Sigmoid colon (tissue), 7 donors: Measurements from ENCODE around the gene ERRFI1. TPM values are rescaled to one million over a fixed set of nuclear protein-coding genes. Genes with fewer than 3 reads are reported as not detected.

Experiments used
- DNase-seq: peaks from one replicate; pipeline ENCODE4 v3.0.0-alpha.2; 2019
- H3K27ac ChIP-seq, 4 donors: fragments of 200-600 bp; sonication (generic); one replicate each; pipeline ENCODE4 v1.5.1; 2016 to 2019; ENCODE audit warnings: mild to moderate bottlenecking in 1 of 4
- H3K27me3 ChIP-seq, 3 donors: fragments of 200-600 bp; sonication (generic); one replicate each; pipeline ENCODE4 v1.5.1; 2019; ENCODE audit warnings: mild to moderate bottlenecking in 1 of 3
- H3K36me3 ChIP-seq, 4 donors: fragments of 200-600 bp; sonication (generic); one replicate each; pipeline ENCODE4 v1.5.1; 2016 to 2019
- H3K4me1 ChIP-seq, 4 donors: fragments of 200-600 bp; sonication (generic); one replicate each; pipeline ENCODE4 v1.5.1; 2017 to 2019
- H3K4me3 ChIP-seq, 4 donors: fragments of 200-600 bp; sonication (generic); one replicate each; pipeline ENCODE4 v1.5.1; 2017 to 2019; ENCODE audit warnings: mild to moderate bottlenecking in 2 of 4, moderate library complexity in 1 of 4
- H3K9me3 ChIP-seq, 4 donors: fragments of 200-600 bp in 3 of 4; sonication (generic) in 3 of 4; one replicate each; pipeline versions ENCODE4 v1.5.1 to v1.6.1; 2013 to 2019
- CTCF ChIP-seq, 4 experiments: fragments of 450-650 bp in 3 of 4; fragments of 200-600 bp in 1 of 4; IDR thresholded peaks; one replicate each; pipeline ENCODE4 v1.5.1; 2016 to 2019; ENCODE audit warnings: antibody characterized with exemption in 4 of 4, mild to moderate bottlenecking in 3 of 4, moderate library complexity in 2 of 4
- EP300 ChIP-seq, 4 donors: sonication (generic); formaldehyde crosslinking; IDR thresholded peaks; one replicate each; pipeline ENCODE4 v1.6.1; 2017; ENCODE audit warnings: antibody characterized with exemption in 4 of 4
- POLR2A ChIP-seq, 2 donors: fragments of 450-650 bp; IDR thresholded peaks; one replicate each; pipeline ENCODE4 v1.6.1; 2016; ENCODE audit warnings: antibody characterized with exemption in 2 of 2, mild to moderate bottlenecking in 2 of 2, moderate library complexity in 2 of 2
- POLR2AphosphoS5 ChIP-seq, 4 donors: sonication (generic); formaldehyde crosslinking; IDR thresholded peaks; one replicate each; pipeline ENCODE4 v1.6.1; 2017; ENCODE audit warnings: antibody characterized with exemption in 4 of 4
- WGBS, 2 donors: extraction: QIAGEN DNeasy Blood & Tissue Kit; methylation state at CpG; one replicate each; pipeline ENCODE4 v1.1.7; 2013; 5-methylcytosine and 5-hydroxymethylcytosine counted together
- intact Hi-C: fragments of 100-400 bp; cut with DNase I; formaldehyde crosslinking; loops from one replicate; pipeline ENCODE4 v1.15.1; 2023
- polyA plus RNA-seq, 3 donors: library from polyadenylated mRNA; stranded (reverse); fragments of 200-250 nt; gene quantifications; one replicate each; pipeline ENCODE4 v1.2.3, GENCODE V29; 2013
- total RNA-seq, 4 donors: library from RNA; depleted of rRNA; stranded (reverse); fragments of >200 nt; gene quantifications; one replicate each; pipeline ENCODE4 v1.1.0, GENCODE V29; 2016
- donor health status: healthy with polysubstance abuse.
- donor health status: Bipolar disorder and iron deficiency.
- donor health status: healthy.

Gene ERRFI1
- total and polyA plus RNA-seq, 7 donors = 28.4 to 131 (median 81.1) TPM

GRCh38 chr1:8010080-8010664 lies 15.9 kb downstream of the ERRFI1 start:
- H3K27ac ChIP-seq = peak overlapping the region in 1 of 4 donors; percentile 37

GRCh38 chr1:8009043-8010002 lies 16.8 kb downstream of the ERRFI1 start:
- TF ChIP-seq EP300 (IDR thresholded peaks at IDR 0.05) = no peak
- peak in 1 of 4 donors; percentile 13 for TF ChIP-seq POLR2AphosphoS5 (IDR thresholded peaks at IDR 0.05)
- TF ChIP-seq CTCF (IDR thresholded peaks at IDR 0.05) = no peak
- no peak for TF ChIP-seq POLR2A (IDR thresholded peaks at IDR 0.05)
- H3K27ac ChIP-seq = peak overlapping the region in 1 of 4 donors; percentile 37
- 95 to 96% methylated on average over 18 of the region's 18 CpGs for WGBS, 2 donors
- H3K27me3 ChIP-seq = no peaks in the 10 kb centered on the region
- no peaks in the 10 kb centered on the region for H3K9me3 ChIP-seq
- intact Hi-C loops = loop anchor here (10.0 kb wide), 1 partner anchor 335 kb away; no protein-coding TSS in a partner anchor
- H3K36me3 ChIP-seq = peaks cover 14 to 53% (median 28%) of the 10 kb centered on the region in 4 donors
- H3K4me3 ChIP-seq = no peak overlapping the region
- peaks cover 0 to 19% (median 16%) of the 10 kb centered on the region in 4 donors for H3K4me1 ChIP-seq
- DNase-seq = no peak

More at GRCh38 chr1:8010080-8010664, 15.9 kb downstream of the ERRFI1 start:
- peaks cover 0 to 19% (median 14%) of the 10 kb centered on the region in 4 donors for H3K4me1 ChIP-seq
- no peaks in the 10 kb centered on the region for H3K27me3 ChIP-seq
- no peaks in the 10 kb centered on the region for H3K9me3 ChIP-seq
- 90 to 93% methylated on average over 8 of the region's 8 CpGs for WGBS, 2 donors
- no peak overlapping the region for H3K4me3 ChIP-seq
- no peak for DNase-seq
- intact Hi-C loops = loop anchor here (10.0 kb wide), 1 partner anchor 335 kb away; no protein-coding TSS in a partner anchor
- peaks cover 14 to 57% (median 31%) of the 10 kb centered on the region in 4 donors for H3K36me3 ChIP-seq
- TF ChIP-seq CTCF (IDR thresholded peaks at IDR 0.05) (no peak), POLR2A (IDR thresholded peaks at IDR 0.05) (no peak), EP300 (IDR thresholded peaks at IDR 0.05) (no peak), POLR2AphosphoS5 (IDR thresholded peaks at IDR 0.05) (no peak)

GRCh38 chr1:8006037-8006963 lies 19.8 kb downstream of the ERRFI1 start:
- no peaks in the 10 kb centered on the region for H3K9me3 ChIP-seq
- H3K27me3 ChIP-seq = no peaks in the 10 kb centered on the region
- H3K27ac ChIP-seq = peak overlapping the region; percentile 74 to 84 (median 80)
- no peak overlapping the region for H3K4me3 ChIP-seq
- H3K36me3 ChIP-seq = peaks cover 6 to 23% (median 8%) of the 10 kb centered on the region in 4 donors
- H3K4me1 ChIP-seq = peaks cover 0 to 26% (median 19%) of the 10 kb centered on the region in 4 donors
- DNase-seq = no peak
- TF ChIP-seq POLR2A (IDR thresholded peaks at IDR 0.05) (no peak), EP300 (IDR thresholded peaks at IDR 0.05) (no peak), CTCF (IDR thresholded peaks at IDR 0.05) (no peak), POLR2AphosphoS5 (IDR thresholded peaks at IDR 0.05) (no peak)
- intact Hi-C loops = no loop called here
- 82 to 88% methylated on average over 12 of the region's 12 CpGs for WGBS, 2 donors
